Esophagus squamous epithelium (tissue), 4 donors: Measurements from ENCODE around the gene RPAP3.

Source experiments
- CTCF ChIP-seq, 6 experiments: fragments of 450-650 bp in 4 of 6; fragments of 200-600 bp in 2 of 6; sonication (generic) in 2 of 6; IDR thresholded peaks; one replicate each; pipeline ENCODE4 v1.5.1; 2016 to 2019; ENCODE audit warnings: antibody characterized with exemption in 6 of 6, mild to moderate bottlenecking in 4 of 6, moderate library complexity in 4 of 6
- POLR2A ChIP-seq, 4 donors: fragments of 450-650 bp; IDR thresholded peaks; one replicate each; pipeline ENCODE4 v1.6.1; 2017; ENCODE audit warnings: antibody characterized with exemption in 4 of 4, mild to moderate bottlenecking in 4 of 4, moderate library complexity in 3 of 4

GRCh38 chr12:47710278-47710677 is 4.4 kb upstream of the RPAP3 start:
- no peak for TF ChIP-seq CTCF (IDR thresholded peaks at IDR 0.05)
- TF ChIP-seq POLR2A (IDR thresholded peaks at IDR 0.05): no peak
